ENCODE measurements around the gene ETV3.

DNA sequence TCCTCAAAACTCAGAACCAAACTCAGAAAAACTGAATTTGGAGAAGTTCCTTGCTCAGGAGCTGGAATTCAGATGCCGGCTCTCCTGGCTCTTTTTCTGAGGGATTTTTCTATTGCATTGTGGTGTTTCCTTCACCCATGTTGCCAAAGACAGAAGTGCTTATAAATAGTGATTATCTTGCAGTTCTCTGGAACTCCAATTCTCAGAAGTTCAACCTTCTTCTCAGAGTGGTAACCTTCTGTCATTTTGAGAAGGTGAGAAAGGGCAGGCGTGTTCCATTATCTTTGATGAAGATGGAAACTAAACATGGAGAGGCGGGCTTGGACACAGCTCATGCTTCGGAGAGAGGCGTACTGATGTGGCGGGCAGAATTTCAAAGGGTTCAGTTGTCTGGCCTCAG, 12.4 kb upstream of the ETV3 start:
- TF ChIP-seq CTCF (IDR thresholded peaks at IDR 0.05; ENCODE audit: insufficient read depth, low read length, poor library complexity, severe bottlenecking) (no peak), EZH2phosphoT487 (conservative IDR thresholded peaks at IDR 0.05; ENCODE audit: low read length) (no peak)
